CMK (cell line): ENCODE data around the gene PIK3R5.

Experiments
- DNase-seq: peaks from one replicate; pipeline ENCODE4 v3.0.0-alpha.2; 2010; ENCODE audit warnings: low read depth

PIK3R5 gene

DNA sequence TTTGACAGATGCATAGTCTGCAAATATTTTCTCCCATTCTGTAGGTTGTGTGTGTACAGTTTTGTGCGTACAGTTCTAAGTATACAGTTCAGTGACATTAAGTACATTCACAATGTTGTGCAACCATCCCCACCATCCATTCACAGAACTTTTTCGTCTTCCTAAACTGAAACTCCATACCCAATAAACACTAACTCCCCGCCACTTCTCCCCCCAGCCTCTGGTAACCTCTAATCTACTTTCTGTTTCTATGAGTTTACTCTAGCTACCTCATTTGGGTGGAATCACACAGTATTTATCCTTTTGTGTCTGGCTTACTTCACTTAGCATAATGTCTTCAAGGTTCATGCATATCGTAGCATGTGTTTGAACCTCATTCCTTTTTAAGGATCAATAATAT lies 14.3 kb downstream of the PIK3R5 start:
- DNase-seq = no peak

DNA sequence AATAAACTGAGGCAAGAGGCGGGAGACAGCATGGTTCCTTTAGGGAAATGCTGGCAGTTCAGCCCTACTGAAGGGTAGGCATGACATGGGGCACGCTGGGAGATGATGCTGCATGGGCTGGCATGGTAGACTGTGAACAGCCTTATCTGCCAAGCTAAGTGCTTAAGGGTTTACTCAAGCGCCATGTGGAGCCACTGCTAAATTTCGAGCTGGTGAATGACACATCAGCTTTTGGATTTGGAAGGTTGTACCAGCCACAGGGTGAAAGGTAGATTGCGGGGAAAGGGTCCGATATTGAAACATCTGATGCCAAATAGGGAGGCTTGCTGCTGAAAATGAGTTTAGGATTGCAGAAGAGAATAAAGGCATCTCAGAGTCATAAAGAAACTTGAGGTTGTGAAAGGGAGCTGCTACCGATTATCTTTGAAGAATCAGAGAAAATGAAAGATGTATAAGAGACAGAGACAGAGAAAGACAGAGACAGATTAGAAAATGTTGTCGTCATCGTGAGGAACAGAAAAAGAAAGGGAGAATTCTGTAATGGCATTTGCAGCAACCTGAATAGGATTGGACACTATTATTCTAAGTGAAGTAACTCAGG lies 16.3 kb downstream of the PIK3R5 start:
- no peak for DNase-seq

DNA sequence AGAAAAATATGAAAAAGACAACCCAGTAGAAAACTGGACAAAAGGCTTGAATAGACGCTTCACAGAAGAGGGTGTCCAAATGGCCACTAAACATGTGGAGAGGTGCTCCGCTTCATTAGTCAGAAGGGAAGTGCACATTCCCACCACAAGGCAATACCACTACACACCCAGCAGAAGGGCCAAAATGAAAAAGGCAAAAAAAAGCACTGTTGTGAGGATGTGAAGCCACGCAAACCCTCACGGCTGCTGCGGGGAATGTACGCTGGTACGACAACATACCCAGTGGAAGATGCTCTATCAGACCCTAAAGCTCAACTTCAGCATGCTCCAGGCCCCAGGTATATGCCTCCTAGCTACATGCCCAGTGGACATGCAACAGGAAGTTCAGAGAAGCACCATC lies 17.0 kb downstream of the PIK3R5 start:
- DNase-seq = no peak

DNA sequence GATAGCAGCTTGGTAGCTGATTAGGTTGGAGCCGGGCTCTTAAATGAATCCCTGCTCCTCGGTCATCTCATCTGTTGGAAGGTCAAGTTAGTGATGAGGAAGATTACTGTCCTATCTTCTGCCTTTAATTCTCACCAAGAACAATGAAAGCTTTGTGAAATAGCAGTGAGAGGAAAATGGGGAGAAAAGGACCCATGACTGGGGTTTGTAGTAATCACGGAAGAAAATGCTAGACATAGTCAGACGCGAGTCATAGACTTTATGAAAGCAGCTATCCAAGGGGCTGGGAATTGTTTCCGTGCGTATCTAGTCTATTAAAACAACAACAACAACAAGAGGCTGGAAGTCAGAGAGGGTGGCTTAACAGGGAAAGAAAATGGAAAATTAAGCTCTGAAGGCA lies 18.3 kb downstream of the PIK3R5 start:
- DNase-seq = no peak

DNA sequence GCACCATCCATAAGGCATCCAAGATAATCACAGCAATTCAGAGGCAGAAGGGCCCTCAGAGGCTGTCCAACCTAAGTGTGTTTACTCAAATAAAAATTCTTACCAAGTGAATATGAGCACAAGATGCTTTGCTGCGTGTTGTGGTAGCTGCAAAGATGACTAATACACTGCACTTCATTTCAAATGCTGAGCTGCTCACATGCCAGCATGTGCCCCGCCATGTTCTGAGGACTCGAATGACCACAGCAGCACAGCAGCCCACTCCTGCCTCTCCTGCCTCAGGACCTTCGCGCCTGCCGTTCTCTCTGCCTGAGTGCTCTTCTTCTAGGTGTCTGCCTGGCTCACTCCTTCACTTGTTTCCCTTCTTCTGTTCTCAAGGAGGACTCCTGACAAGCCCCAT lies 19.0 kb downstream of the PIK3R5 start:
- no peak for DNase-seq

DNA sequence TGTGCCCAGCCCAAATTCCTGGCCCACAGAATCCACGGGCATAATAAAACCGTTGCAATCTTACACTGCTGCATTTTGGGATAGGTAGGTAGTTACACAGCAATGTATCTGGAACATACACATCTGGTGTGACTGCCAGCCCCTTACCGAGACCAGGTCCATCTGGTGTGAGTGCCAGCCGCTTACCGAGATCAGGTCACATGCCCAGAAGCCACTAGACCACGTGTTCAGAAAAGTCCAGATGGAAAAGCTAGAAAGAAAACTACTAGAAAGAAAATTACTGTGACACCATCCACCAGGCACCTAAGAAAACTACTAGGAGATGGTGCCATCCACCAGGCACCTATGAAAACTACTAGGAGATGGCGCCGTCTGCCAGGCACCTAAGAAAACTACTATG lies 19.4 kb downstream of the PIK3R5 start:
- DNase-seq = no peak

DNA sequence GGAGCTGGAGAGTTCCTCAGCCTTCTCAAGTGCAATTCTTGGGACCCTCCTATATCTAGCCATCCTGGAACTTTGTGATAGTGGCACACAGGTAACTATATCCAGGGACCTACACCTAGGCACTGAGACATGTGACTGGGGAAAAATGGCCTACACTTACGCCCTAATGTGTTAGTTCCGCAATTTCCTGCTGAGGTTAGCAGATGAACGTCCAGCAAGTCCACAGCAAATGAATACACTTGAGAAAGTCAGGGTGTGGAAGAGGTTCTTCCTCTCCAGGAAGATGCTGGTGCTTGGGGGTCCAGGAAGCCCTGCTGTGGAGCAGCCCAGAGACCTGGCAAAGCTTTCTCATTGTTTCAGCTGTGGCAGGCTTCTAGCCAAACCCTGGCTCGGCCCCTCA lies 20.8 kb downstream of the PIK3R5 start:
- no peak for DNase-seq

DNA sequence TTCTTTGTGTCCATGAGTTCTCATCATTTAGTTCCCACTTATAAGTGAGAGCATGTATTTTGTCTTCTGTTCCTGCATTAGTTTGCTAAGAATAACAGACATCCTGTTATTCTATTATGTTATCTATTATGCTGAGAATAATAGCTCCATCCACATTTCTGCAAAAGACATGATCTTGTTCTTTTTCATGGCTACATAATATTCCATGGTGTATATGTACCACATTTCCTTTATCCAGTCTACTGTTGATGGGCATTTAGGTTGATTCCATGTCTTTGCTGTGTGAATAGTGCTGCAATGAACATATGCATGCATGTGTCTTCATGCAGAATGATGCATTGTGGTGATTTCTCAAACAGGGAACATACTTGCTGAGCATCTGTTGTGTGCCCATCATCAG lies 21.4 kb downstream of the PIK3R5 start:
- DNase-seq = no peak

DNA sequence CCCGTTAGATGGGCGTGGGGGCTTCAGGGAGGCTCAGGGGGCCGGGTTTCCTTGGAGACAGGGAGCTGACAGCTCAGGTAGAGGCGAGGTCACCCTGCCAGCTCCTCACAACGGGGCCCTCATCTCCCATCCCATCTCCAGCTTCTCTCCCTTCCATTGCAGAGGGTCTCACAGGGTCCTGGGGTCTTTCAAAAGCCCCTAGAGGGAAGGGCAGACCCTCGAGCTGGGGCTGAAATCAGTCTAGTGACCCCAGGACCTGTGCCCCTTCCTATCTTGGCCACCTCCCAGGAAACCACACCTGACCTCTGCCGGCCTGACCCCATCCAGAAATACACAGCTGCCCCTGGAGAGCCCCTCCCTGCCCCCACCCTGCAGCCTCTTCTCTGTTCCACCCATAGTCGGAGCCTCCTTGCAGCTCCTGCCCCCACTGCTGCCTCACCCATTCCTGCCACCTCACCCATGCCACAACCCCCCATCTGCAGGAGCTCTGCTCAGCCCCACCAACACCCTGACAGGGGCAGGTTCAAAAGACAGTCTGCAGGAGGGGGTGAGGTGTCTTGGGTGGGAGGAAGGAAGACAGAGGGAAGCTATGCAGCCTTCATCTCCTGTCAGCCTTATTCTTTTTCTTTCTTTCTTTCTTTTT lies 23.4 kb downstream of the PIK3R5 start:
- no peak for DNase-seq

DNA sequence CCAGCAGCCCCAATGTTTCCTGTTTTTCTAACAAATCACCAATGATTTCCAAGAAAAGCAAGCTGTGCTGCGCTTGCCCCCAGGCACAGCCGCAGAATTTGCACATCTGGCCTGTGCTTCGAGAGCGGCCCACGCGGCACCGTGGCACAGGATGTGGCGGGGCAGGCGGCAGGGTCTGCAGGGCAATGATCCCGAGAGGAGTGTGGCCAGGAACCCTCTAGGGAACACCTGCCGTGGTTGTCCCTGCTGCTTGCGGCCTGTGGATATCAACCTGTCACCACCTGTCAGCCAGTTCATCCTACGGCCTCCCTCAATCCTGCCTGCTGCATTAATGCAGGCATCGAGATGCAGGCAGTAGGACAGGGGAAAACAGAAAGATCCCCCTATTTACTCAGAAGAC lies 24.0 kb downstream of the PIK3R5 start:
- no peak for DNase-seq

DNA sequence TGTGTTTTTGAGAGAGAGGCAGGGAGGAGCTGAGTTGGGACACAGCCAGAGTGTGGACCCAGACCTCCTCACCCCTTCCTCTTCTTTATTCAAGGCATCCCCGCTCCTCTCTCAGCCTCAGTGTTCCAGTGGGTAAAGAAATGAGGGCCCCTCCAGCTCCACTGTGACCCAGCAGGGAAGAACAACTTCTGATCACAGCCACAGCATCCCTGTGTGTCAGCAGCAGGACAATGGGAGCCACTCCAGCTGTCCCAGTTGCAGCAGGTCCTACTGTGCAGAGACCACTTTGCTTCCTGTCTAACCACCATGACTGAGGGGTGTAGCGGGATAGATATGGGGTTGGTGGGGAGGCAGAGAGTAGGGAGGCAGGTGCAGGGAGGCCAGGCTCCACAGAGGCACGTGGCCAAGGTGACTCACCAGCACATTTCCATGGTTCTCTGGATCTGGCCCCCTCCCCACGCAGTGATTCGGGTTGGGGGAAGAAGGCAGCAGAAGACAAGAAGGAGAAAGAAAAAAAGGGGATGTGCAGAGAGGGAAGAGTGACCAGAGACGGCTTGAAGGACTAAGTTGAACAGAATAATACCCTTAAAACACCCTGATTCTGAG lies 24.5 kb downstream of the PIK3R5 start:
- no peak for DNase-seq

DNA sequence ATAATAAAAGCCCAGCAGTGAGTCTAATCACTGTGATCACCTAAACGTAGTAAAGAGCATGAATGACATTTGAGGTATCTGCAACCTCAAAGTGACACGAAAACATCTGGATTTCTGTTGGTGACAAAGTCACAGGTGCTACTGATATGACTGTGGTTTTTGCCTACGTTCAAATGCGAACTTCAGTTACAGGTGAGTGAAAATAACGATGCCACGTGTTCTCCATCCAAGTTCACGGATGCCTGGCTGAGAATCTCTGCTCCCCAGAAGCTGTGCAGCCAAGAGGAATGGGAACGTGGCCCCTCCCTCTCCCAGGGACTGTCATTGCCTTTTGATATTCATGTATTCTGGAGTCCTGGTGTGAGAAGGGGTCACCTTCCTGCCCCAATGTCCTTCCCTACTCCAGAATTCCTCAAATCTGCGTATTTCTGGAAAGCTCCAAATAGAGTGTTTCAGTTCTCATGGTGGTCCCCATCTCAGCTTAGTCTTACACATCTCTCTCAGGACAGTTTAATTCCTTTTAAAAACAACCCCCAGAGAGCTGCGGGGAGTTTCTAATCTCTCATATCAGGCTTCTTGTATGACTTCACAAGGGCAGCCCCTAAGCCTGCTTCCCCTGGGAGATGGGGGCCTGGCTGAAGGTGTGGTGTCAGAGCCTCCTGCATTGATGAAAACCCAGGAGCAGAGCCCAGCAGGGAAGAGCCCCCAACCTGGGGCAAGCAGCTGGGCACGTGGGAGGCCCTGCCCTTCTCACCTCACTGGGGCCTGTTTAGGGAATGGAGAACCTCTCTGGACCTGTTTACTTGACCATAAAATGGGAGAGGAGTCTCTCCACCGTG lies 25.8 kb downstream of the PIK3R5 start:
- no peak for DNase-seq

DNA sequence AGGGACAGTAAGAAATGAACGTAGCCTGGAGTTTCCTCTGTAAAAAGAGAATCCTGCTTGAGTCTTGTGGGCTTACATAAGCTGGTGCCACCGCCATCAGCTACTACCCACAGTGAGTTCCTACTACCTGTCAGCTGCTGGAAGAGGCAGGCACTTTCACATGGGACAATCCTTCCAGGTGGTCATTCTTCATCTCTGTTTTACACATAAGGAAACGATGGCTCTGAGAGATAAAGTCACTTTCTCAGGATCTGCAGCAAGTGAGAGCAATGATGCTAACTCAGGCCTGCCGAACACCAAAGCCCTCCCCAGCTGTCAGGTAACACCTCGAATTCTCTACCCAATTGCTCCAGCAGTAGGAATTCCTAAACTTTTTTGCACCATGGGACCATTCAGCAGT lies 26.6 kb downstream of the PIK3R5 start:
- DNase-seq = no peak

DNA sequence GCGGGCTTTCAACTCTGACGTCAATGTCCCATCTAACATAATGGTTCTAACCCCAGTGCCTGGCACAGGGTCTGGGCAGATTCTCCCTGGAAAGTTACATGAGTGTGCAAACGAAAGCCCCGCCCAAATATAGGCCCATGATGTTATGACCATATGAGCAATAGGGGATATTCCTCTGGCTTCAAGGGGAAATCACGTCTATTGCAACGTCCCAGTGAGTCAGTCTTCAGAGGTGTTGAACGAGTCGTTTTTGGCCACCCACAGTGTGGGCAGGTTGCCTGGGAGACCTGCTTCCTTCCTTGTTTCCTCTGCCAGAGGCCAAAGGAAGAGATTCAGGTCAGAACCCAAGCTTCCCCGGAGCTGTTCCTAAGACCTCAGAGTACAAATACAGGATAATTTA lies 30.3 kb downstream of the PIK3R5 start:
- no peak for DNase-seq

DNA sequence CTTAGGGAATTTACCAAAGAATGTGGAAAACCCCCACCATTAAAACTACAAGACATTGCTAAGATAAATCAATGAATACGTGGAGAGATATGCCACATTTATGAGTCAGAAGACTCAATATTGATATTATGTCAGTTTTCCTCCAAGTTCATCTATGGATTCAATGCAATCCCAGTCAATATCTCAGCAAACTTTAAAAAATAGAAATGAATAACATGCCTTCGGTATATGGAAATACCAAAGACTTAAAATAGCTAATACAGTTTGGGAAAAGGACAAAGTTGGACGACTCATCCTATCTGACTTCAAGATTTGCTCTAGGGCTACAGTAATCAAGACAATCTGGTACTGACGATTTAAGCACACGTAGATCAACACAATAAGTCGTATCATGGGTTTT lies 31.2 kb downstream of the PIK3R5 start:
- DNase-seq = no peak

DNA sequence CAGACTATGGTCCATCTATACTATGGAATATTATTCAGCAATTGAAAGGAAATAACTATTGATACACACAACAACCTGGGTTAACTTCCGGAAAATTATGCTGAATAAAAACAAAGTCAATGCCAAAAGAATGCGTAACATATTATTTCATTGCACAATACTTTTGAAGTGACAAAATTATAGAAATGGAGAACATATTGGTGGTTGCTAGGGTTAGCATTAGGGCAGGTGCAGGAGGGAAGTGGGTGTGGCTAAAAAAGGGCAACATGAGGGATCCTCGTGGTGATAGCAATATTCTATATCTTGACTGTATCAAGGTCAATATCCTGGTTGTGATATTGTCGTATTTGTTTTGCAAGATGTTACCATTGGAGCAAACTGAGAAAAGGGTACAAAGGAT lies 34.9 kb downstream of the PIK3R5 start:
- no peak for DNase-seq

DNA sequence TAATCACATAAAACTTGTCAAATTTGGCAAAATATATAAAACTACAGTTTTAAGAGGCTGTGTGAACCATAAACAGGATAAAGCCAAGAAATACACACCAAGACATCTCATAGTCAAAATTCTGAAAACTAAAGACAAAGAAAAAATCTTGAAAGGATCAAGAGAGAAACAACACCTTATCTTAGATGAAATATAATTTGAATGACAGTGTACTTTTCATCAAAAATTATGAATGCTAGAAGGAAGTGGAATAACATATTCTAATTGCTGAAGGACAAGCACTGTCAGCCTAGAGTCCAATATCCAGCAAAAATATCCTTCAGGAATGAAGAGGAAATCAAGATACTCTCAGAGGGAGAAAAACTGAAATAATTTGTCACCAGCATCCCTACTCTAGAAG lies 37.2 kb downstream of the PIK3R5 start:
- no peak for DNase-seq

DNA sequence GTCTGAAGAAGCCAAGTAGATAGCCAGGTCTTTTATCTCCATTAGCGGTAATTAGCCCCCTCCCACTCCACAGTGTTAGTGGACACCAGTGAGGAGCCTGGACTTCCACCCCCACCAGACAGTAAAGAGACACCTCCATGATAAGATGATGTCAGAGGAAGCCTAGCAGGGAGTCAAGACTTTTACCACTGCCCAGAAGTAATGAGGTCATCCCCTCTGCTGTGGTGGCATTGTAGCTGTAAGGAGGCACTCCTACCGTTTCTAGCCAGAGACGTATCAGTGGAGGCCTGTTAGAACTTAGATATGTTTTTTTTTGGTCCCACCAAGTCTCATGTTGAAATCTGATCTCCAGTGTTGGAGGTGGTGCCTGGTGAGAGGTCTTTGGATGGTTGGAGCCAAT lies 38.1 kb downstream of the PIK3R5 start:
- no peak for DNase-seq

DNA sequence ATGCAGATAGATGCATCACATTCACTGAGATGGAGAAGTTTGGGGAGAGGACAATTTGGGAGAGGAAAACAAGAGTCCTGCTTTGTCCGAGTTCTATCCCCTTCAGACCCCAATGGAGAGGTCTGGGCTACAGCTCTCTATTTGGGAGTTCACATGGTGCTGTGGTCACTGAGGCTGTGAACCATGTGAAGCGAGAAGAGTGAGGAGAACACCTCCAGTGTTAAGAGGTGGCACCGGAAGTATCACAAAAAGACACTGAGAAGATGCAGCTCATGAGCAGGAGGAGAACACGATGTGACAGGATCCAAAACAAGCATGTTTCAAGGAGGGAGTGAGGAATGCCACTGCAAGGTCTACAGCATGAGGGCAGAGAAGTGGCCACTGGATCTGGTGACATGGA lies 39.7 kb downstream of the PIK3R5 start:
- DNase-seq = no peak

DNA sequence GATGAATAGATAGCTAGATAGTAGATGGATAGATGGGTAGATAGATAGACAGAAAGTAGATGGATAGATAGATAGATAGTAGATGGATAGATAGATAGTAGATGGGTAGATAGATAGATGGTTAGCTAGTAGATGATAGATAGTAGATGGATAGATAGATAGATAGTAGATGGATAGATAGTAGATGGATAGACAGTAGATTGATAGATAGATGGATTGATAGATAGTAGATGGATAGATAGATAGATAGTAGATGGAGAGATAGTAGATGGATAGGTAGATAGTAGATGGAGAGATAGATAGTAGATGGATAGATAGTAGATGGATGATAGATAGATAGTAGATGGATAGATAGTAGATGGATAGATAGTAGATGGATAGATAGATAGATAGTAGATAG lies 40.4 kb downstream of the PIK3R5 start:
- no peak for DNase-seq

DNA sequence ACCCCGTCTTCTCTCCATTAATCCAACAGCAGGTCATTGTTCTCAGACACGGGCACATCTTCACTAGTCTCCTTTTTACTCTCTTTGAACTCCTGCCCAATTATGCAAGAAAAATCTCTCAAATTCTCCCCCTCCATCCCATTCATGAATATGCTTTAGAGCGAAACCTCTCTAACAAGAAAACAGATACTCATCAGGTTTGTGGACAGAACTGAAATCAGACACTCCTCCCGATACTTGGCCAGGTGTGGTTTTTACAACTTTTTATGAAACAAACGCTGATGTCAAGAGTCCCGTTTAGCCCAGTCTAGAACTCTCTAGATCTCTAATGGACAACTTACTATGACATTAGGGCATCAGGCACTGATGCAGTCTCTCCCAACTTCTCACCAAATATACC lies 40.9 kb downstream of the PIK3R5 start:
- DNase-seq = no peak

DNA sequence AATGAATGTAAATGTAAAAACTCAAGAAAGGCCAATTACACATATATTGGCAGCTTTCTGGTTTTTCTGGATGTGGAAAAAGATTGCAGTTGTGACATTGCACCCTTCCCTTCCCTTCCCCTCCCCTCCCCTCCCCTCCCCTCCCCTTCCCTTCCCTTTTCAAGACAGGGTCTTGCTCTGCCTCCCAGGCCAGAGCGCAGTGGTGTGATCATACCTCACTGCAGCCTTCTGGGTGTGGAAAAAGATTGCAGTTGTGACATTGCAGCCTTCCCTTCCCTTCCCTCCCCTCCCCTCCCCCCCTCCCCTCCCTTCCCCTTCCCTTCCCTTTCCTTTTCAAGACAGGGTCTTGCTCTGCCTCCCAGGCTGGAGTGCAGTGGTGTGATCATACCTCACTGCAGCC lies 41.7 kb downstream of the PIK3R5 start:
- no peak for DNase-seq

DNA sequence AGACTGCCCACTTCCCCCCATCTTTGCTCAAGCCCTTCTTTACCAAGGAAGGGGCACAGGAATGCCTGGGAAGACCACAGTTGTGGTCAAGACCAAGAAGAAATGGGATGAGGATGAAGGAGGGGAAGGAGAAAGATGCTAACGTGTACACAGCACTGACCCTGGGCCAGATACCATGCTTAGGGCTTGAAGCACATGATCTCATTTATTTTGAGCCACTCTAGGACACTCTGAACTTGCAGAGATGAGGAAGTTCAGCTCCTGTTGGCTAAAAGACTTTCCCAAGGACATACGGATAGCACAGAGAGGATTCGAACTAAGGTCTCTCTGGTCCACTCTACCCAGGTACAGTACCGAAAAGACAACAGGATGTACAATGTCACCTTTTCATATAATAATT lies 42.6 kb downstream of the PIK3R5 start:
- DNase-seq = no peak
